NCI-H526 treated with DMSO at 0.1 percent for 48 hours (cell line): ENCODE results near the gene CYP1A2.
"Not testable (repeated sequence)": the region's sequence is repeated elsewhere in the genome, so short reads cannot be mapped to it uniquely, and the experiment has no call there.

Source experiments
- DNase-seq: peaks from one replicate; lab custom pipeline; 2025; lab: John Stamatoyannopoulos, UW

The CYP1A2 gene, protein sequence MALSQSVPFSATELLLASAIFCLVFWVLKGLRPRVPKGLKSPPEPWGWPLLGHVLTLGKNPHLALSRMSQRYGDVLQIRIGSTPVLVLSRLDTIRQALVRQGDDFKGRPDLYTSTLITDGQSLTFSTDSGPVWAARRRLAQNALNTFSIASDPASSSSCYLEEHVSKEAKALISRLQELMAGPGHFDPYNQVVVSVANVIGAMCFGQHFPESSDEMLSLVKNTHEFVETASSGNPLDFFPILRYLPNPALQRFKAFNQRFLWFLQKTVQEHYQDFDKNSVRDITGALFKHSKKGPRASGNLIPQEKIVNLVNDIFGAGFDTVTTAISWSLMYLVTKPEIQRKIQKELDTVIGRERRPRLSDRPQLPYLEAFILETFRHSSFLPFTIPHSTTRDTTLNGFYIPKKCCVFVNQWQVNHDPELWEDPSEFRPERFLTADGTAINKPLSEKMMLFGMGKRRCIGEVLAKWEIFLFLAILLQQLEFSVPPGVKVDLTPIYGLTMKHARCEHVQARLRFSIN

DNA sequence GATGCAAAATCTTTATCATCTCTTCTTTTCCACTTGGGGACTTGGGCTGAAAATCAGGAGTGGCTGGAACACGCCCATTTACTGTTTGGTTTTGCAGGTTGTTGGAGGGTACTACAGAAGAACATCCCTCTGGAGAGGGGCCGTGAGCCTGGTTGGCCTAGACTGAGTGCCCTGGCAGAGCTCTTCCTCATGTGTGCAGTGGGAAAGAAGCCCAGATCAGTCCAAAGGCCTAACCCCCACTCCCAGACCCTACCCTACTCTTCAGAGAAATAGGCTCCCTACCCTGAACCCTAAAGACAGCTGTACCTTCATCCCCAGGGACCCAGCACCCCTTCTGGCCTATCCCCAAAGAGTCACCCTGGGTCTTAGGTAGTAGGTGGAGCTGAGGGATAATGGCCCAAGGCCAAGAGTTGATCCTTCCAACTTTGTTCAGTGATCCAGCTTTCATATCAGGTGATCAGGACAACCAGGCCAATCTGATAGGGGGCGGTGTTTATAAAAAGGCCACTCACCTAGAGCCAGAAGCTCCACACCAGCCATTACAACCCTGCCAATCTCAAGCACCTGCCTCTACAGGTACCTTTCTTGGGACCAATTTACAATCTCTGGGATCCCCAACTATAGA lies at the start of gene CYP1A2:
CYP1A2 (plus strand) TSS at position 524 of the 625 bp plus-strand sequence. CDS start 894 bp downstream, outside the sequence.
- no peak for DNase-seq

DNA sequence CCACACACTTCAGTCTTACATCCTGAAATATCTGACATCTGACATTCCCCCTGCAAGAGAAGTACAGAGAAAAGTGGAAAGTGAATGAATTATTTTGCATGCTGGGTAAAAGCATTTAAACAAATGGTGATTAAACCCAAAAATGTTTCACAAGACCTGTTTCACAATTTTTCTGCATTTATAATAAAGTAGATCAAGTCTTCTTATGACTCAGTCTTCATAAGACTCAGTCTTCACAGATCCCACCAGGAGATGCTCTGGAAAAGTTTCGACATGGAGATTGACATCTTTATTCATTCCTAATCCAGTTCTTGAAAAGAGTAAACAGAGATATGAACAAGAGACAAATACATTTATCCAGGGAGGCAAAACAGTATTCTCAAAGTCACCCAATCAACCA lies 39.6 kb upstream of the CYP1A2 start:
- DNase-seq: no peak

DNA sequence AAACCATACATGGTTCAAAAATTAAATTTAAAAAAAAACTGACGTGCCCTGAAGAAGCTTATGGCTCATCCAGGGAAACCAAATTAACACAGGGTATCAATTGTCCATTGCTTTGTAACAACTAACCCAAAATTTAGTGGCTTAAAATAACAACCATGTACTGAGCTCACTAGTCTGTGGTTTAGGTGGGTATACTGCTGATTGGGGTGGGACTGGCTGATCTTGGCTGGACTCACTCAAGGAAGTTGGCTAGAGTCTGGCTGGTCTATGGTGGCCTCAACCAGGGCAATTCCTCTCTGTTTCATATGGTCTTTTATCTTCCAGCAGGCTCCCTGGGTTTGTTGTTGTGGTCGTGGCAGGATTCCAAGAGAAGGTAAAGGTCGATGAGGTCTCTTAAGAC lies 38.8 kb upstream of the CYP1A2 start:
- no peak for DNase-seq

DNA sequence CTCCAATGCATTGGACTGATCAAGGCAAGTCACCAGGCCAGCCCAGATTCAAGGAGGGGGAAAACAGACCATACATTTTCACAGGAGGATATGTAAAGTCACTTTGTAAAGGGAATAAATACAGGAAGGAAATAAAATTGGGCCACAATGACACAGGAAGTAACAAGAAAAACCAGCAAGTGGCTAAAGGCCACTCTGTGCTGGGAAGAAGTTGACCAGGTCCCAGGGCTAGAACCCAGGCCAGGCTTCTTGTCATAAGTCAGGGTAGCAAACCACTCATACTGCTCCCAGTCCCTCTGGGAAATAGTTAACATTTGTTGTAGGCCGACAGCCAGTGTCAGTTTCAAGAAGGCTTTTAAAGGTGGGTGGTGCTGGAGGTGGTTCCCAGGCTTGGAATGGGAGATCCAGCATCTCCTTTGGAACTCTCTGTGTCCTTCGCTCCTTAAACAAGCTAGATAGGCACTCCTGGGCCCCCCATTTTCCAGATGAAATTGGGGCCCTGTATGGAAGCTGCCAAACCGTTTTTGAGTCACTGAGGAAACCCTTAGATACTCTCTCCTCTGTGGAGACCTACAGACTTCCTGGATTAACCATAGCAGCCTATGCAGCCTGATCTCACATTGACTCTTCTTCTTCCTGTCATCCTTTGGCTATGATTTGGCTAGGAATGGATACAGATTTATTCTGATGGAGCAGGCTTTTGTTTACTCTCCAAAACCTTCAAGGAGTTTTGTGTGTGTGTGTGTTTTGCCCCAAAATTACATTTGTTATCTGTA lies 38.1 kb upstream of the CYP1A2 start:
- DNase-seq: no peak

DNA sequence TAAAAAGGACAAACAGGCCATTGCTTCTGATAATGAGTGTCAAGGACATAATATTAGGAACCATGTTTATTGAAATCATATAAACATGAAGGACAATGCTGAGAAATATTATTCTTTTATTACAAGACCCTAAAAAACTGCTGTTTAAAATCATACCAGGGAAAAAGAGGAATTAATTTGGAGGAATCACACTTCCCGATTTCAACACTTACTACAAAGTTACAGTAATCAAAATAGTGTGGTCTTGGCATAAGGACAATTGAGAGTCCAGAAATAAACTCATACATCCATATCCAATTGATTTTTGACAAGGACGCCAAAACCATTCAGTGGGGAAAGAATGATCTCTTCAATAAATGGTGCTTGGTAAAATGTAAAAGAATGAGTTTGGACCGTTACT lies 36.3 kb upstream of the CYP1A2 start:
- no peak for DNase-seq

DNA sequence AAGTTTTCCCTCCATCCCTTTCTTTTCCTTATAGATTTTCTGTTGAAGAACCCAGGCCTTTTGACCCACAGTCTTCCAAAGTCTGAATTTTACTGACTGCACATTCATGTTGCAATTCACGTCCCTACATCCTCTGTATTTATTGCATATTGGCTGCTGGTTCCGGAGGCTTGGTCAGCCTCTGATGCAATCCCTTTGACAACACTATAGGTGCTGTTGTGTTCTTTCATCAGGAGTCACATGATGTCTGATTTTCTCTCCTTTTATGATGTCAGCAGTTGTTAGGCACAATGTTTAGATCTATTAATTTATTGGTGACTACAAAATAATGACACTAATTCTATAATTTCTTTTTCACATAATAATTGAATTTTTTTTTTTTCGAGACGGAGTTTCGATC lies 32.0 kb upstream of the CYP1A2 start:
- no peak for DNase-seq

DNA sequence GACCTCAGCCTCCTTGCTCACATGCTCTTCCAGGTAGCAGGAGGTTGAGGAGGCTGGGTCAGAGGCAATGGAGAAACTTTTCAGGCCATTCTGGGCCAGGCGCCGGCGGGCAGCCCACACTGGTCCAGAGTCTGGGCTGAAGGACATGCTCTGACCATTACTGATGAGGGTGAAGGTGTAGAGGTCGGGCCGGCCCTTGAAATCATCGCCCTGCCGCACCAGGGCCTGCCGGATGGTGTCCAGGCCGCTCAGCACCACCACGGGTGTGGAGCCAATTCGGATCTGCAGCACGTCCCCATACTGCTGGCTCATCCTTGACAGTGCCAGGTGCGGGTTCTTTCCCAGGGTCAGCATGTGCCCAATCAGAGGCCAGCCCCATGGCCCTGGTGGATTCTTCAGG lies 26.1 kb upstream of the CYP1A2 start:
- DNase-seq: no peak

DNA sequence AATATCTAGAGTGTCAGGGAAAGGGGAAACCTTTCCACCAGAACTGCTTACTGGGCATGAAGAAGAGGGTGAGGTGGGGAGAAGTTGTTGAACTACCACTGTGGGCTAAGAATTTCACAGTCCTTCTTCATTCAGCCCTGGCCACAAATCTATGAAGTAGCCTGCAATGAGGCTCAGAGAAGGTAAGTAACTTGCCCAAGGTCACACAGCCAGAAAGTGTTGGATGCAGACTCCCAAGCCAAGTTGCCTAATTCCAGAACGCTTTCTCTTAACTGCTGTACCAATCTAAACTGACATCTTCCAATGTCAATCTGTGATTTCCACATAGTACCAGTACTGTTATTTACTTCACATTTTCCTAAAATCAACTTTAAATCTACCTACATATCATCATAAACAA lies 25.5 kb upstream of the CYP1A2 start:
- no peak for DNase-seq

DNA sequence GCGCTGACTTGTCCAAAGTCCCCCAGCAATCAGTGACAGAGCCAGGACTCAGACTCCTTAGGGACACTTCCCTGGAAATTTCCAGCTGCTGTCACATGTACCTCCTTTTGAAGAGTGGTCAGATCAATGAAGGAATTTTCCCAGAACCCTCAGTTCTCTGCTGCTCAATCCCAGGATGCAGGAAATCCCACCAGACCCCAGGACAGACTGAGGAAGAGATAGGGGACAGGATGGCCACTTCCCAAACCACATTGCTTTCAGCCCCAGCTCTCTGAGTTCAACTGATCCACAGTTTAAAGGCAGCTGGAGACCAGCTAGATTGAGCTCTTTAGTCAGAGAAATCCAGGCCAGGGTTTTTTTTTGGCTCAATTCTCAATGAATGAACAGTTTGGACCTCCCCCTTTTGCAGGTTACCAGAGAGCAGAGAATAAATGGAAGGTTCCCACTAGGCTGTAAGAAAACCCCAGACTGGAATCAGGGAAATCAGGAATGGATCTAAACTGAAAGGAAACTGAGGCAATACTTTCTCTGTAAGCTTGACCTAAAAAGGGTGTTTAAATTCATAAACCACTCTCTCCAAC lies 24.8 kb upstream of the CYP1A2 start:
- peak; percentile 57 for DNase-seq

DNA sequence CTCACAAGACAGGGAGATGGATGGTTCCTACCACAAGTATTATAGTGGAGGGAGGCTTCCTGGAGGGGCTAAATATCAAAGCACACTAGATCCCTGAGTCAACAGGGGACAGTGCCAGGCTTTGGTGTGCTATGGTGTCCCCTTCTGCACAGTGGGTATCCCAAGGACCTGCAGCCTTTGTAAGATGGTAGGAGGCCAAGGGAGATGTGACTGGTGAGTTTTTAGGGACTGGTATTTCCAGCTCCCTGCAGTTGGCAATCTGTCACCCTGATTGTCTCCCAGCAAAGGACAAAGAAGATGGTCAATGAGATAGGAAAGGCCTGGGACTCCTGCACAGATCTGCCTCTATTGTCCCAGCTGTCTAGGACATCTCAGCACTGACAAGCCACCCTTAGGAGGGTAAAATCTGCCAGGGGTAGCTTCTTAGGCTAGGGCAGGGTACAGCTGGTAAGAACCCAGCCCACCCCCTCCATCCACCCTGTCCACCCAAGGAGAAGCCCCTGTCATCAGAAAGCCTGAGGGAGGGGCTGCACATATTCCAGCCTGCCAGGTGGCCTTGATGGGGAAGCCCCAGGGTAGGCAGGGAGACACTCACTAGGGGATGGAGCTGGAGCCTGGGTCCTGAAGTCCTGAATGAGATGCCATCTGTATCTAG lies 23.9 kb upstream of the CYP1A2 start:
- DNase-seq: no peak

DNA sequence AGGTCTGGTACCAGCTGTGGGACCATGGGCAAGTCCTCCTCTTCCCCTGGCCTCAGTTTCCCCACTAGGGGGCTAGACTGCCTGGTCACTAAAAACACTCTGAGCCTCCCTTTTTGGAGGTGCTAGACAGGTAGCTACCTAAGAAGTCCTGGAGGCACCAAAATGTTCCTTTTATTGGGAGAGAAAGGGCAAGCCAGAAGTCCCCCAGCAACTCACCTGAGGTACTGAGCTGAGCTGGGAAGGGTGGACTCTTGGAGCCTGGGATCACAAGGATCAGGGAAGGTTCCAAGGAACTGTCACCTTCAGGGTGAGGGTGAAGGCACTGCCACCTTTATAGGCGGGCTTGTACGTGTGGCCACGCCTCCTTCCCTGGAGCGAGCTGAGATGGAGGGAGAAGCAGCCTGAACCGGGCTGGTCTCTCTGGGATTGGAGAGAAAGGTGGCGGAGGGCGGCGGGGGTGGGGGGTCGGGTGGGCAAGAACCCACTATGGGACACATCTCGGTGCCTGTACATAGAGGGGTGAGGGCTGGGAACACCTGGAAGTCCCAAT lies 23.3 kb upstream of the CYP1A2 start, which contains the start of gene CYP1A1:
CYP1A1 (minus strand) TSS at position 304 of the 550 bp plus-strand sequence. CDS start 2,431 bp downstream, outside the sequence.
- no peak for DNase-seq

DNA sequence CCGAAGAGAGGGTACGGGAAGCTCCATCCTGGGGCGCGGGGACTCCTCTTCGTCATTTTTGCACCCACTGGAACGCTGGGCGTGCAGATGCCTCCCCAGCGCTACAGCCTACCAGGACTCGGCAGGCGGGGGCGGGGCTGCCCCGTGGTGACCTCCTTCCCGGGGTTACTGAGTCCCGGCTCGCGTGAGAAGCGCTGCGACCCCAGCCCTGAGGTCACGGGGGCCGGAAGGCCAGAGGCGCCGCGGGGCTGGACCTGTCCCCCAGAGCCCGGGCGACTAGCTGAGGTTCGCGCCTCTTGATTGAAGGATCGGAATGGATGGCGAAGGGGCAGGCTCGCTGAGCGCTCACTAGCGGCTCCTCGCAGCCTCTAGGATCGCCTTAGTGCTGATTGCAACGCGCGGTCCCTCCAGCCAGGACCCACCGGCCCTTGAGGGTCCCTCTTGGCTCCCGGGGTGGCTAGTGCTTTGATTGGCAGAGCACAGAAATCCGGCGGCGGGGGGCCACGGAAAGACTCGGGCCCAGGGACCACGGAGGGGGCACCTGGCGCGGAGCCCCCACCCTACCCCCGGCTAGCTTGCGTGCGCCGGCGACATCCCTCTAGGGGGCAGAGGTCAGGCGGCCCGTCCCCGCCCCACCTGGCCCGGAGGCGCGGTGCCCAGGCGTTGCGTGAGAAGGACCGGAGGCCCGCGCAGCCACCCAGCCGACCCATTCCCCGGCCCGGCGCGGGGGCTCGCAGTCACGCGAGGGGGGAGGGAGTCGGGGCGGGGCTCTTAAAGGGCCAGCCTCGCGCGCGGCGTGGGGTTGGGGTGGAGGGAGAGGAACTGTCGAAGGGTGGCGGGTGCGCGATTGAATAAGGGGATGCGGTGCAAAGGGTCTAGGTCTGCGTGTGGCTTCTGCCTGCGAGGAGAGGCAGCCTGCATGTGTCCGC lies 22.5 kb upstream of the CYP1A2 start:
- no peak for DNase-seq

DNA sequence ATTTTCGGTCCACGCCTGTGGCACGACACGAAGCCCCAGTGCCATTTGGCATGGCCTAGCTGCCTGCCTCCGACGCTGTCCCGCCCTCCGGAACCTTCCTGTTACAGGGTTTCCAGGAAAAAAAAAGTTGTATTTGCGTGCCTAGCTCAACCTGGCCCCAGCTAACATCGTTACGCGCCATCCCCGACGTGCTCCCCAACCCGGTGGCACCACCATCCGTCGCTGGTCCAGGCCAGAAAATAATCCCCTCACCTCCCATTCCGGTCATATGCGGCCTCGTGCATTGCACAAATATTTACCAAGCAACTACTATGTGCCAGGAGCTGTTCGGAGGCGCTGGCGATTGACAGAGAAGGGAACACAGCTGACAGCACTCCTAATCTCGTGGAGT lies 21.9 kb upstream of the CYP1A2 start:
- DNase-seq: no peak

DNA sequence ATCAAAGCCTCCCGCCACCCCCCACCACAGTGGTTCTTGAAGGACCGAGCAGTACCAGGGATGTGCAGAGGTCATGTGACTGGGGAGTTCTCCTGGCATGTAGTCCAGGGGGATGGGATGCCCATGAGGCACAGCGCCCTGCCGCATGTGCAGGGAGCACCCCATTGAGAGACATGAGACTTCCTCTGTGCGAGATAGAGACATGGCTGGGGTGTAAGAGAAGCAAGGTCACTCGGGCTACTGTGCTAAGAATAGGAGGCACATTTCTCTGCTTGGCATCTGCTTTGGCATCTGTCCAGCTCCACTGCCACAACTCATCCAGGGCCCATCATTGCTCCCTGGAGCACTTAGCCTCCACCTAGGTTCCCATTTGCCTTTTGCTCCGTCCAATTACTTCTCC lies 20.9 kb upstream of the CYP1A2 start:
- no peak for DNase-seq

DNA sequence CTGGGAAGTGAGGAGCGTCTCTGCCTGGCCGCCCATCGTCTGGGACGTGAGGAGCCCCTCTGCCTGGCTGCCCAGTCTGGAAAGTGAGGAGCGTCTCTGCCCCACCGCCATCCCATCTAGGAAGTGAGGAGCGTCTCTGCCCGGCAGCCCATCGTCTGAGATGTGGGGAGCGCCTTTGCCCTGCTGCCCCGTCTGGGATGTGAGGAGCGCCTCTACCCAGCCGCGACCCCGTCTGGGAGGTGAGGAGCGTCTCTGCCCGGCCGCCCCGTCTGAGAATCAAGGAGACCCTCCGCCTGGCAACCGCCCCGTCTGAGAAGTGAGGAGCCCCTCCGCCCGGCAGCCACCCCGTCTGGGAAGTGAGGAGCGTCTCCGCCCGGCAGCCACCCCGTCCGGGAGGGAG lies 19.9 kb upstream of the CYP1A2 start:
- not testable (repeated sequence) for DNase-seq

DNA sequence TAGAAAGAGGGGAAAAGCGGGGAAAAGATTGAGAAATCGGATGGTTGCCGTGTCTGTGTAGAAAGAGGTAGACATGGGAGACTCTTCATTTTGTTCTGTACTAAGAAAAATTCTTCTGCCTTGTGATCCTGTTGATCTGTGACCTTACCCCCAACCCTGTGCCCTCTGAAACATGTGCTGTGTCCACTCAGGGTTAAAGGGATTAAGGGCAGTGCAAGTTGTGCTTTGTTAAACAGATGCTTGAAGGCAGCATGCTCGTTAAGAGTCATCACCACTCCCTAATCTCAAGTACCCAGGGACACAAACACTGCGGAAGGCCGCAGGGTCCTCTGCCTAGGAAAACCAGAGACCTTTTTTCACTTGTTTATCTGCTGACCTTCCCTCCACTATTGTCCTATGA lies 19.3 kb upstream of the CYP1A2 start:
- DNase-seq: not testable (repeated sequence)

DNA sequence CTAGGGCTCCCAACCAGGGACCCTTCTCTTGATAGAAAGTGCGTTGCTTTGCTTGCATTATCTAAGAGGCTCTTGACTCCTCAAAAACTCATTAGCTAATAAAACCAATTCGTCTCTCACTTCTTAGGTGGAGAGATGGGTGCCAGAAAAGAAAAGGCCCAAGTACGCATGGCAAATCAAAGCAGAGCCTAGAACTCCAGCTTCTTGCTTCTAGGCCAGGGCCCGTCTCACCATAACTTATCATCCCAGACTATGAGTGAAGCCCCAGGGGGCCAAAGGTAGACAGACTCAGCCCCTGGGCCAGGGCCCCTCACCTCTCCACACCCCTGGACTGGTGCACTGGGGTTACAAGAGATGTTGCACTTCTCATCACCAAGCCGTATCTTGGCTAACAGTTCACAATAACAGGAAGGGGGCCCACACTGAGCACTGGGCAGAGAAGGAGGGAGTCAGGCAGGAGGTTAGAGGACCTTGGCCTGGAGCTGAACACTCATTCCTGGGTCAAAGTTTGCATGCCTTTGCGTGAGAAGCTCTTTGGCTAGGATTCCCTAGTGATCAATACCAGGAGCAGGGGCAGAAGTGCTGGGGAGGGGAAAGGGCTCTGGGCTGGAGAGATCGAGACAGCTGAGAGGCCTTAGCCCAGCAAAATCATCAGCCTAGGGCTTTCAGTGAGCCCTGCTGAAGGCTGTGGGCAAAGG lies 17.9 kb upstream of the CYP1A2 start:
- DNase-seq: no peak

DNA sequence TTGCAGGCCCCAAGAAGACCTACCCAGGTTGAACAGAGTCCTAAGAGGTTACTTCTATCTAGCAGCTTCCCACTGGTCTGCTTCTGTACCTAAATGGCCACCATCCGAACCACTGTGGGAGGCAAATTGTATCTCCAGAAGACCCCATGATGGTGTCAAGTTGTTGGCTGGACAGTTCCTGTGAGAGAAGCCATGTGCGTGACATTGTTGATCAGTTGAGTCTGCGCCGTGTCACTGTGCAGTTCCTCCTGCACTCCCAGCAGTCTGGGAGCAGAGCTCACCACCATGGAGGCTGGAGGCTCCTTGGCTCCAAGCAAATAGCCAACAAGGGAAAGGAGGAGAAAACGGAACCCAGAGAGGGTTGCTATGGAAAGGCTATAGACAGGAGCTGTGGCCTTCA lies 15.8 kb upstream of the CYP1A2 start:
- DNase-seq: no peak

DNA sequence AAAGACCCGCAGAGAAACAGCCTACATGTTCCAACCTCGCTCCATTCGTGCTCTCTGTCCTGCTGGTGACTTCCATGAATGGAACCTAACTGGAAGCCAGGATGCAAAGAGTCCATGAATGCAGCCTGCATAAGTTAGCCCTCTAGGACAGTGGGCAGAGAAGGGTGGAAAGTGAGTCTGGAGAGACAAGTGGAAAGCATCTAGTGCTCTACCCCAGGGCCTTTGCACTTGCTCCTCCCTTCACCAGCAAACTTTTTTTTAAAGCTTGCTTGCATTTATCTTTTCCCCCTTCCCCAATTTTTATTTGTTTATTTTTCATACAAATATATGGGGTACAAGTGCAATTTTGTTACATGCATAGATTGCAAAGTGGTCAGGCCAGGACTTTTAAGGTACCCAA lies 15.4 kb upstream of the CYP1A2 start:
- no peak for DNase-seq

DNA sequence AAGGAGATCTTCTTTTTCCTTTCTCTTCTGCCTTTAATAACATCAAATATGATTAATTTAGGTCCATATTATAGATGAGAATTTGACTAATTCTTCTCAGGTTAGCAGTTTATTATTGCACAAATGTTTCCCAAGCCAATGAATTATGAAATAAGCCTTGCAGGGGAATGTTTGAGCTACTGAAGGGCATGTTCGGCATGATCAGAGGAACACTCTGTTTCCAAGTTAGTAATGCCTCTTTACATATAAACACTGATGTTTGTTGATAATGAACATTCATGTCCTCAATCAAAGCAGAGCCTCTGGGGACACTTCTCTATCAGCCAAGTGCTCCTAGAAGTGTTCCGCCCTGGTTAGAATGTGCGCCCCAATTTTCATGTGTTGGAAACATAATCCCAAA lies 13.3 kb upstream of the CYP1A2 start:
- no peak for DNase-seq
